Tibial nerve (tissue), 4 donors: Measurements from ENCODE around the gene AFF3. TPM values are rescaled to one million over a fixed set of nuclear protein-coding genes. Genes with fewer than 3 reads are reported as not detected.

ENCODE experiments used
- DNase-seq, 2 donors: peaks; one replicate each; pipeline ENCODE4 v3.0.0-alpha.2; 2019; ENCODE audit warnings: low spot score in 2 of 2
- H3K27ac ChIP-seq, 4 donors: fragments of 200-600 bp; sonication (generic) in 3 of 4; one replicate each; pipeline ENCODE4 v1.5.1; 2017 to 2019; ENCODE audit warnings: mild to moderate bottlenecking in 1 of 4
- H3K27me3 ChIP-seq, 2 donors: fragments of 200-600 bp; sonication (generic) in 1 of 2; one replicate each; pipeline versions ENCODE4 v1.5.1 to v1.6.0; 2017 to 2019
- H3K36me3 ChIP-seq, 3 donors: fragments of 200-600 bp; sonication (generic); one replicate each; pipeline ENCODE4 v1.5.1; 2018 to 2019
- H3K4me1 ChIP-seq, 4 donors: fragments of 200-600 bp; sonication (generic) in 3 of 4; one replicate each; pipeline ENCODE4 v1.5.1; 2017 to 2019
- H3K4me3 ChIP-seq, 4 donors: fragments of 200-600 bp; sonication (generic) in 3 of 4; one replicate each; pipeline ENCODE4 v1.5.1; 2017 to 2019; ENCODE audit warnings: mild to moderate bottlenecking in 1 of 4, moderate library complexity in 1 of 4
- H3K9me3 ChIP-seq, 4 donors: fragments of 200-600 bp; sonication (generic) in 3 of 4; one replicate each; pipeline ENCODE4 v1.5.1; 2017 to 2019
- EP300 ChIP-seq, 2 donors: sonication (generic); formaldehyde crosslinking; IDR thresholded peaks; one replicate each; pipeline ENCODE4 v1.6.1; 2017; ENCODE audit warnings: antibody characterized with exemption in 2 of 2, mild to moderate bottlenecking in 1 of 2
- POLR2A ChIP-seq, 2 donors: fragments of 450-650 bp; IDR thresholded peaks; one replicate each; pipeline ENCODE4 v1.6.1; 2017; ENCODE audit warnings: antibody characterized with exemption in 2 of 2, mild to moderate bottlenecking in 2 of 2, moderate library complexity in 2 of 2
- WGBS, 2 donors: methylation state at CpG; one replicate each; pipeline ENCODE4 v1.1.5; 2018; 5-methylcytosine and 5-hydroxymethylcytosine counted together
- total RNA-seq, 4 donors: library from RNA; depleted of rRNA; stranded (reverse); fragments of >200 nt; gene quantifications; one replicate each; pipeline ENCODE4 v1.1.0, GENCODE V29; 2016
- TF ChIP-seq, protein P1 (sequence below), 5 experiments: fragments of 200-600 bp in 3 of 5; fragments of 450-650 bp in 2 of 5; sonication (generic) in 3 of 5; IDR thresholded peaks; one replicate each; pipeline ENCODE4 v1.5.1; 2016 to 2019; ENCODE audit warnings: antibody characterized with exemption in 5 of 5, mild to moderate bottlenecking in 3 of 5, moderate library complexity in 2 of 5

Gene AFF3
- total RNA-seq, 4 donors from 2014 or later = 7.2 to 36.0 (median 21.4) TPM

- H3K27me3 ChIP-seq = no peaks in the 10 kb centered on the region
- DNase-seq = no peak
- WGBS, 2 donors = 72 to 85% methylated on average over 6 of the region's 6 CpGs
Observed at GRCh38 chr2:99811544-99811943, 330.8 kb downstream of the AFF3 start.

DNA sequence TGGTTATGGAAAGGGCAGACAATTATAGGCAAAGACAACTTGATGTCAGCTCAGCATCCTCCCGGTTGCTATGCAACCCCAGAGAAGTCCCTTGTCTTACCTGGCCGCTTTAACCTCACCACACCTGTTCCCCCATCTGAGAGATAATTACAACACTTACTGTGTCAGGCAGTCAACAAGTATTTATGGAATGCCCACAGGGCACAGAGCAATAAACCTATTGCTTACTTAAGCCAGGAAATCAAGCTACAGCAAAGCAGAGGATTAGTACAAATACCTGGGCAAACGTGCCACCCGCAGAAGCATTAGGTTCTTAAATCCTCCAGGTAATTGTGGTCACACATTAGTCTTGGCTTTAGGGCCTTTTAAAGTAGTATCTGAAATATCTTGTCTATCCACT lies 332.2 kb downstream of the AFF3 start:
- H3K4me3 ChIP-seq = no peak overlapping the region
- no peak for DNase-seq
- H3K36me3 ChIP-seq = no peaks in the 10 kb centered on the region
- H3K9me3 ChIP-seq = no peaks in the 10 kb centered on the region
- no peak overlapping the region for H3K27ac ChIP-seq
- no peaks in the 10 kb centered on the region for H3K4me1 ChIP-seq
- TF ChIP-seq POLR2A (IDR thresholded peaks at IDR 0.05) = no peak
- no peaks in the 10 kb centered on the region for H3K27me3 ChIP-seq
- 82 to 84% methylated on average over 4 of the region's 4 CpGs for WGBS, 2 donors

More at GRCh38 chr2:99811544-99811943, 330.8 kb downstream of the AFF3 start:
- Histone ChIP-seq H3K4me3 (no peak overlapping the region), H3K9me3 (no peaks in the 10 kb centered on the region), H3K4me1 (no peaks in the 10 kb centered on the region), H3K27ac (no peak overlapping the region), H3K36me3 (no peaks in the 10 kb centered on the region)
- TF ChIP-seq POLR2A (IDR thresholded peaks at IDR 0.05) (no peak), EP300 (IDR thresholded peaks at IDR 0.05) (no peak)
- TF ChIP-seq, protein P1, sequence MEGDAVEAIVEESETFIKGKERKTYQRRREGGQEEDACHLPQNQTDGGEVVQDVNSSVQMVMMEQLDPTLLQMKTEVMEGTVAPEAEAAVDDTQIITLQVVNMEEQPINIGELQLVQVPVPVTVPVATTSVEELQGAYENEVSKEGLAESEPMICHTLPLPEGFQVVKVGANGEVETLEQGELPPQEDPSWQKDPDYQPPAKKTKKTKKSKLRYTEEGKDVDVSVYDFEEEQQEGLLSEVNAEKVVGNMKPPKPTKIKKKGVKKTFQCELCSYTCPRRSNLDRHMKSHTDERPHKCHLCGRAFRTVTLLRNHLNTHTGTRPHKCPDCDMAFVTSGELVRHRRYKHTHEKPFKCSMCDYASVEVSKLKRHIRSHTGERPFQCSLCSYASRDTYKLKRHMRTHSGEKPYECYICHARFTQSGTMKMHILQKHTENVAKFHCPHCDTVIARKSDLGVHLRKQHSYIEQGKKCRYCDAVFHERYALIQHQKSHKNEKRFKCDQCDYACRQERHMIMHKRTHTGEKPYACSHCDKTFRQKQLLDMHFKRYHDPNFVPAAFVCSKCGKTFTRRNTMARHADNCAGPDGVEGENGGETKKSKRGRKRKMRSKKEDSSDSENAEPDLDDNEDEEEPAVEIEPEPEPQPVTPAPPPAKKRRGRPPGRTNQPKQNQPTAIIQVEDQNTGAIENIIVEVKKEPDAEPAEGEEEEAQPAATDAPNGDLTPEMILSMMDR (IDR thresholded peaks at IDR 0.05) = no peak

DNA sequence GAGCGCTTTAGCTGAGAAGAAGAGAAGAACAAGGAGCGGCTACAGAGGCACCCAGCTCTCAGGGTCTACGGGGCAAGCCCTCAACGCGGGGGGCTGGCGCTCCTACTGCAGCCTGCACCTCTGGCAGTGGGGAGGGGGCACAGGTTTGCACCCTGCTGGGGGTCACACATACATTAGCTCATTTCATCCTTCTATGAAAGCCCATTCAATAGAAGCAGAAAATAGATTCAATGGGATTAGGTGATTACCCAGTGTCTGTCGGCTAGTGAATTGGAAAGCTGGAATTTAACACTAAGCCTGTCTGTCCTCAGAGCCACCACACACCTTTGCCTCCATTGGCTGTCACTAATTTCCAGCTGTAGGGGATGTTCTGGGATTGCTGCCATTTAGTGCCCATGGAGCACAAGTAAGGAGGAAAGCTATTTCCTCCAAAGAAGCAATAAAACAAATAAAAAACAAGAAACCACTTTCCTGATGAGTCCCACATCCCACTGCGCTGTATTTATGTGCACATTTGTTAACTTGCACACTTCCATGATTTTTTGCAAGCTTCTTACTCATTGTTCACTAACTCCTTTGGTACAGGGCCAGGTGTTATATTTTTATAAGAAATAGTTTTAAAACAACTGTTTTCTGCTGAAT lies 333.0 kb downstream of the AFF3 start:
- no peaks in the 10 kb centered on the region for H3K9me3 ChIP-seq
- 78 to 80% methylated on average over 8 of the region's 8 CpGs for WGBS, 2 donors
- H3K4me3 ChIP-seq = no peak overlapping the region
- no peak overlapping the region for H3K27ac ChIP-seq
- no peaks in the 10 kb centered on the region for H3K36me3 ChIP-seq
- H3K4me1 ChIP-seq = no peaks in the 10 kb centered on the region
- no peak for DNase-seq
- TF ChIP-seq POLR2A (IDR thresholded peaks at IDR 0.05) (no peak), EP300 (IDR thresholded peaks at IDR 0.05) (no peak)
- TF ChIP-seq, protein P1 (IDR thresholded peaks at IDR 0.05) = no peak
- H3K27me3 ChIP-seq = no peaks in the 10 kb centered on the region

GRCh38 chr2:99808361-99809200 lies 333.8 kb downstream of the AFF3 start:
- Histone ChIP-seq H3K27ac (no peak overlapping the region), H3K9me3 (no peaks in the 10 kb centered on the region), H3K4me3 (no peak overlapping the region), H3K4me1 (no peaks in the 10 kb centered on the region), H3K36me3 (no peaks in the 10 kb centered on the region), H3K27me3 (no peaks in the 10 kb centered on the region)
- DNase-seq = no peak
- TF ChIP-seq EP300 (IDR thresholded peaks at IDR 0.05) (no peak), POLR2A (IDR thresholded peaks at IDR 0.05) (no peak)
- TF ChIP-seq, protein P1 (IDR thresholded peaks at IDR 0.05) = no peak
- WGBS, 2 donors = 82 to 84% methylated on average over 4 of the region's 4 CpGs

DNA sequence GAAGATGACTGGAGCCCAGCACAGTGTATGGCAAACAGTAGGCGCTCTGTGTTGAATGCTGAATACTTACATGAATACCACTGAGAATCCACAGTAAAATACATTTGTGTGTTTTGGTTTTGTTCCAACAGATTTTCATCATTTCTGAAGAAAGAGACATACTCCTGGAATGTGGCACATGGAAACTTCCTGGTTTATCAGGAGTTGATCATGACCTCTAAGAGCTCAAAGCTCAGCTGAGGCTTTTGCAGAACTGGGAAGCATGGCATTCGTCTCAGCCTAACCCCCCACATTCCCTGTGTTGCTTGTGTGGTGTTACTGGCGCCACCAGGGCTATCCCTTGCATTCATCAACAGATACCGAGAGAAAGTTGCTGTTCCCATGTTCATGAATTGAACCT lies 335.6 kb downstream of the AFF3 start:
- DNase-seq = no peak
- TF ChIP-seq POLR2A (IDR thresholded peaks at IDR 0.05) = no peak
- no peak for TF ChIP-seq EP300 (IDR thresholded peaks at IDR 0.05)
- TF ChIP-seq, protein P1 (IDR thresholded peaks at IDR 0.05) = no peak
- Histone ChIP-seq H3K27me3 (no peaks in the 10 kb centered on the region), H3K27ac (no peak overlapping the region), H3K4me1 (no peaks in the 10 kb centered on the region), H3K4me3 (no peak overlapping the region), H3K36me3 (no peaks in the 10 kb centered on the region), H3K9me3 (no peaks in the 10 kb centered on the region)
- 75 to 78% methylated on average over 4 of the region's 4 CpGs for WGBS, 2 donors
